GM18526 (cell line): ENCODE data around the gene ESPNL.

Experiments used
- POLR2A ChIP-seq: IDR thresholded peaks from 3 replicates; pipeline ENCODE4 v1.6.1; 2011; ENCODE audit not compliant: insufficient read length; ENCODE audit errors: extremely low read depth

Gene ESPNL

DNA sequence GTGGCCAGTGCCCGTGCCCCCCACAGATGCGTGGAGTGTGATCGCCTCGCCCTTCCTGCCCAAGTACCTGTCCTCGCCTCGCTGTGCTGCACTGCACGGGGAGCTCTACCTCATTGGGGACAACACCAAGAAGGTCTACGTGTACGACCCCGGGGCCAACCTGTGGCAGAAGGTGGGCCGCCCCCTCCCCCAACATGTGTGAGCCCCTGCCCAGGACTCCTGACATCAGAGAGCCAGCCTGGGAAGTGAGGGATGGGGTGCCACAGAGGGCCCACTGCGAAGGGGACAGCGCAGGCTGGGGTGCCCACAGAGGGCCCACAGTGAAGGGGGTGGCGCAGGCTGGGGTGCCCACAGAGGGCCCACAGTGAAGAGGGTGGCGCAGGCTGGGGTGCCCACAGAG is 48.8 kb downstream of the ESPNL start:
- TF ChIP-seq POLR2A, result no peak

DNA sequence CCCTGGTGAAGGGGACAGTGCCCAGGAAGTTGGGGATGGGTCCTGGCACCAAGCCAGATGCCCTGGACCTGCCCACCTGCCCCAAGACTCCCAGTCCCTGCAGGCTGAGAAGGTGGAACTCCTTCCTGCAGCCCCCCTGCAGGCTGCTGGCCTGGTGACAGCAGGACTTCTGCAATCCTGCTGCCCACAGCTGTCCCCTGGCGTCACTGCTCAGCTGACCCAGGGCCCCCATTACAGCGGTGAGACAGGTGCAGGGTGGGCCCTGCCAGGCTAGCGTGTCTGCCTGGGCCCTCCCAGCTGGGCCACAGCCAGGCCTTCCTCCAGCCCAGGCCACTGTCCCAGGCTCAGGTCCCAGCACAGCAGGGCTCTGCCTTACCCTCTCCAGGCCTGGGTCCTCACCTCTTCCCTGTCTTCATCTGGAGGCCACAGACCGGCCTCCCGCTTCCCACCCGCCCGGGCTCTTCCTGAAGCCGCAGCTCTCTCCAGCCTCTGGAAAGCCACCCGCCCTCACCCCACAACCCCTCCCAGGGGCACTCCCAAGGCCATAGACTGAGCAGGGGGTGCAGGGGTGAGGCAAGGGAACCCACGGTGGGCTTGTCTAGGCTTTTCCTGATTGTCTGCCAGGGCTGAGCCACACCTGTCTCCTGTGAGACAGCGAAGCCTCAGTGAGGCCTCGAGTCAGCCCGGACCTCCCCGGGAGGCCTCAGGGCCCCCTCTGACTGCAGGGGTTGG is 49.9 kb downstream of the ESPNL start:
- TF ChIP-seq POLR2A, result no peak

DNA sequence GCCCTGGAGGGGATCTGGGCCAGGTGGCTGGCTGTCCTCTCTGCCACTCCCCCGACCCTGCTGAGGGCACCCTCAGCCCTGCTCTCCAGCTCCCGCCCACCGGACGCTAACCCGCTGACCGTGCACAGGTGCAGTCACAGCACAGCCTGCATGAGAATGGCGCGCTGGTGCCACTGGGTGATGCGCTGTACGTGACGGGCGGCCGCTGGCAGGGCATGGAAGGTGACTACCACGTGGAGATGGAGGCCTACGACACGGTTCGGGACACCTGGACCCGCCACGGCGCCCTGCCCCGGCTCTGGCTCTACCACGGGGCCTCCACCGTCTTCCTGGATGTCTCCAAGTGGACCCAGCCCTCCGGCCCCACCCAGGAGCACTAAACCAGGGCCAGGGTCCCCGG is 50.5 kb downstream of the ESPNL start:
- TF ChIP-seq POLR2A, result no peak

DNA sequence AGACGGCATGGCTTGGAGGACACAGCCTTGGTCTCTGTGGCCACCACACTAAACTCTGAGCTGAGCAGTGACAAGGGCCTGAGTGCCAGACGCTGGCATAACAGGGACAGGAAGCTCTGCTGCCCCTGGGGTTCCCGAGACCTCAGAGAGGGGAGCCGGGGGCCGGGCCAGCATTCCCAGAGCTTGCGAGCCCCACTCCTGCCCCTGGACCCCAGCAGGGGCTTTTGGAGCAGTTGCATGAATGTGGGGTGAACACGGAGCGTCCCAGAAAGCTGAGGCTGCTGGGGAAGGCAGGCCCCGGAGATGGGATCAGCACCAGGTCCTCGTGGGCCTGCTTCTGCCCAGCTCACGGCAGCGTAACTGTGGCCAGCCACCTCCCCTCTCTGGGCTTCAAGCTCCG is 51.1 kb downstream of the ESPNL start:
- TF ChIP-seq POLR2A, result no peak

DNA sequence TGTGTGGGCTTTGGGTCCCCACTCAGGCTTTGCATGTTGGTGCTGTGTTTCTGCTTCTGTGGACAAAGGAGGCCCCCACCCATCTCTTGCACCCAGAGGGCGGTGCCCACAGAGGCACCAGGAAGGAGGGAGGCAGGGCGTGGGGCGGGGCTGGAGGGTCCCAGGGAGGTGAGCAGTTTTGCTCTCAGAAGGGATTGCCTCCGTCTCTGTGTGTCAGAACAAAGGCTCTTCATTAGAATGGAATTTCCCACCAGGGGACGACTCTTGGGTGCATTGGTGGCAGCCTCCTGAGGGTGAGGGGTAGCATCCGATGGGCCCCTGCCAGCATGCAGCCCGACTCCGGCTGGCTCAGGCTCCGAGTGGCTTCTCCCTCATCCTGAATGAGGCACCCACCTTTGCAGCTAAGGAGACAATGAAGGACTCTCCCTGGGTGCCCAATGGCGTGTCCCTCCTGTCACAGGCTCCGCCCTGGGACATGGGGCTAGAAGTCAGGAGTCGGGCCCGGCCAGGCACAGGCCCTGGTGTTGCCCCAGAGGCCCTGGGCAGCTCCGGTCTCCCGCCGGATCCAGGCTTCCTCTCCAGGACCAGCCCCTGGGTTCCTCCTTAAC is 51.6 kb downstream of the ESPNL start:
- no peak for TF ChIP-seq POLR2A

DNA sequence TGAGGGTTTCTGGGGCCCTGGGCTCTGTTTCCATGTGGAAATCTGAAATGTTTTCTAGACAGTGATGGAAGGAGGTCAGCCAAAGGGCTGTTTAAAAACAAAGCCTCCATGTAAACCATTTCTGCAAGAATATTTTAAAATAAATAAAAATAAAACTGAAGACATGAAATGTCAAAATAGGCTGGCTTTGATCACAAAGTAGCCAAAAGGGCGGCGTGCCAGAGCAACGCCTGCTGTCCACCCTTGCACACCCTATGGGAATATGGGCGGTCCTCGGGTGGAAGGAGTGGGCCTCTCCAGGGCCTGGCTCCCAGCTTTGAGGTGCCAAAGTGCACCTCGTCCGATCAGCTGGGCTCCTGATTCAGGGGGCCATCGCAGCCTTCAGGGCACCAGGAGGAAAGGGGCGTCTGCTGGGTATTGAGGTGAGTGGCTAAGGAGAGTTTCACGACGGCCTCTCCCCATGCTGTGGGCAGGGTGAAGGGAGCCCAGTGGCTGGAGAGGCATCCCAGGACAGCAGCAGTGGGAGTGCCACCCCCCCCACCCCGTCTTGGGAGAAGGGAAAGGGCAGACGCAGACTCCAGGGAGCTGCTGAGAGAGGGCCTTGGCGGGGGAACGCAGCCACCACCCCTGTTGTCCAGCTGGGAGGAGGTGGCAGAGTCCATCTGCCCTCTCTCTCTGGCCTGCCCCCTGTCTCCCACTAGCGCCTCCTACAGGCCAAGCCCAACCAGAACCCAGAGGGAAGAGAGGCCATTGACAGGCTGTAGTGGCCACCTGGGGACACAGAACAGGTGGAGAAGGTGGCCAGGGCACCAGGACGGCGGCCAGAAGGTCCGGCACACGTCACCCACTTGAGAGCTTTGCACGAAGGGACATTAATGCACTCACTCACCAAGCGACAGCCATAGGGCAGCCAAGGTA is 52.9 kb downstream of the ESPNL start:
- no peak for TF ChIP-seq POLR2A

DNA sequence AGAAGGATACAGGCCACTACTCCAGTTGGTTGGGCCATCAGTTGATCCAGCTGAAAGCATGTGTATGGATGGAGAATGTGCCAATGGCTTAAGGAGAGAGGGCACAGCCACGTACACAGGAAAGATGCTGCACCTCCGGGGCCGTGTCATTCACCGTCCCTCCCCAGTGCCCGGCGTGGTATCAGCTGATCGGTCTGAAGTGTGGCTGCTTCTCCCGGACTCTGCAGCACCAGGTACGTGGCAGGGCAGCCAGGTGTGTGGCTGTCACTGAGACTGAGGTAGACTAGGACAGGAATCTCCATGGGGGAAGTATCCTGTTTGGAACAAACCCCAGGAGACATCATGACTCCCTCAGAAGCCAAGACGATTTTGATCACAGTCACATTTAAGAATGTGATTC is 54.4 kb downstream of the ESPNL start:
- no peak for TF ChIP-seq POLR2A

DNA sequence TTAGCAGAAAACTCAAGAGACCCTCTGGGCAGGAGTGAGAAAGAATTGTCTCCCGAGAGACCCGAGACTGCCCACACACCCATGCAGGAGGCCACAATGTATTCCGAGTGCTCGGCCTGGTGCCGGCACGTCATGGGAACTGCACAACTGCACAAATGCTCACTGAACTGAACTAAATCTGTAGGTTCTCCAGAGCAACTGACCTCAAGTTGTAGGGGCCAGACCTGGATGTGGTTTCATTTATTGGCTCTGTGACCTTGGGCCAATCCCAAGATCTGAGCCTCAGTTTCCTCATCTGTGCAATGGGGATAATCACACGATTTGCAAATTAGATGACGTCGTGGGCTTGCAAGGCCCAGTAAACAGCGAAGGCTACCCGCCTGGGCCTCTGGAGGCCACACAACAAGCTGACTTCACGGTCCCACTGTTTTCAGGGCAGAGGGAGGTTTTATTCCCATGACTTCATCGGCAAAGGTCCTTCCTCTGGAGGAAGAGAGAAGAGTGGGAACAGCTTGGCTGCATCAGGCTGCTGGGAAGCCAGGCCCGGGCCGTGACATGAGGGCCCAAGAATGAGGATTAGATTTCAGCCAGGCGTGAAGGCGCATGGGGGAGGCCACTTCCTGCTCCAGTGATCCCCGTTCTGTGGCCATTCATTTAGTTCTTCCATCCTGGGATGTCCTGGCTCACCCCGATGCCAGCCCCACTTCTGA is 55.1 kb downstream of the ESPNL start:
- no peak for TF ChIP-seq POLR2A

DNA sequence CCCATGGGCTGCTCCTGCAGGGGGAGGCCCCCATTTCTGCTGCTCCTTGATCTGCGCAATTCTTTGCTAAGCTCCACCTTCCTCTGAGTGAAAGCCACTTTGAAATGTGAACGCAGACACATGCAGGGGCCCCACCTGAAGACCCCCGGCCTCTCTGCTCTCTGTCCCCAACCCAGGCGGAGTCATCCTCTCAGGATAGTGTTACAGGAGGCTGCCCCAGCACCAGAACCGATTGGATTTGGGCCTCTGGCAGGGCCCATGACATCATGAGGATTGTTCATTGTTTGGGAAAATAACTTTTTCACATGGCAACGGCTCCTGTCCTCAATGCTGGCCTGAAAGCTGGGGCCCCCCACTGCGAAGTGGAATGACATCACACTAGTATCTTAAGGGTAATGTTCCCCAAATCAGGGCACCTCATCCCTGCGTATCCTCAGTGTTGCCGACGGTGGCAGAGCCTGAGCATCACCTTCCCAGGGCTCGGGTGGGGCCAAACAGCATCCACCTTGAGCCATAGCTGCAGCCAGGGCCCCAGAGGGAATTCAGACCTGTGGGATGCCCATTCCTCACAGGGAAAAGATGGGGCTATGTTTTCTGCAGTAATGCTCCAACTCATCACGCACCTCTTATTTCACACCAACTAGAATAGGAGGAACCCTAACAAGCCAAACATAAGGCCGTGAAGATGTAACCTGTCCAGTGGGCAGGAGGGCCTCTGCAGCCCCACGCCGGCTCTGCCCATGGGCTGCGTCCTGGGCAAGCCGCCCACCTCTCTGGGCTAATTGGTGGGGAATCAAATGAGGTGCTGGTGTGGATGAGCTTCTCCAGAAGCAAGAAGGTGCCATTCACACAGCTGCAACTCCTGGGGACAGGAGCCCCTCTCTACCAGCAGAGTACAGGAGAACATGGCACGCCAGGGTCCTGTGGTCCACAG is 55.9 kb downstream of the ESPNL start:
- no peak for TF ChIP-seq POLR2A

DNA sequence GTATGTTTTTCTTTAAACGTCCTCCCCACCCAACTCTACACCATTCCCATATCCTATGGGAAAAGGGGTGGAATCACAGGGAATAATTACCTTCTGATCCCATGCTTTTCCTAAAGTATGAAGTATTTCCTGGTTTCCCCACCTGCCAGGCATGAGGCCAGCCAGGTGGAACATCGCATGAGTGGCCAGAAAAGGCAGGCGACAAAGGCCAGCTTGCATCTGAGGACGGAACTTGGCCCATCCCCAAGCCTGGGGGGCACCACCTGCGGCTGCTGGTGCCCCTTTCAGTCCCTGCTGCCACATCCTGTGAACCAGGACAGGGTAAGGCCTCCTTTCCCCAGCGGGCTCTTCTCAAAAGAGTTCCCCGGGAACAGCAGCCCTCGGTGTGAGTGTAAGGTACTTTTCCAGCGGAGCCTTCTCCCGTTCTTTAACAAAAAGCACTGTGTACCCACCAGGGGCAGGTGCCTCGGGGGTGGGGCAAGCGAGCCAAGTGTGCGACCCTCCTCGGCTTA is 57.4 kb downstream of the ESPNL start:
- no peak for TF ChIP-seq POLR2A

DNA sequence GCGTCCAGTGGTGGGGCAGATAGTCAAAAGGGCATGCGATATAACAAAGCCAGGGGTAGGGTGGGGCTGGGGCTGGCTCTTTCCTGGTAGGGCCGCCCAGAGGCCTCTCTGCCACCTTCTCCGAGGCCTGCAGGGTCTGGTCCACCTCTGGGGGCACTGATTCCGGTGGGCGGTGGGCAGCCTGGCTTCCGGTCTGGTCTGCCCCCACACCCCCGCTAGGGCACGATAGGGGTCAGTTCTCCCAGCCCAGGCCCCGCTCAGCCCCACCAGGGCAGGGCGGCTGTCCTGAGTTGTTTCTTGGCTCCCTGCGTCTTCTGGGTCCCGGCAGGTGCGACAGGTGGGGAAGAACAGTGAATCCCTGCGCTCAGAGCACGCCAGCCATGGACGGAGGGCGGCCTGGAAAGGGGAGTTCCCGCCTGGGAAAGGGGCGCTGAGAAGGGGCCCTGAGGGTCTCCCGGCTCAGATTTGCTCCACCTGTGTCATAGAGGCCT is 57.9 kb downstream of the ESPNL start:
- no peak for TF ChIP-seq POLR2A

DNA sequence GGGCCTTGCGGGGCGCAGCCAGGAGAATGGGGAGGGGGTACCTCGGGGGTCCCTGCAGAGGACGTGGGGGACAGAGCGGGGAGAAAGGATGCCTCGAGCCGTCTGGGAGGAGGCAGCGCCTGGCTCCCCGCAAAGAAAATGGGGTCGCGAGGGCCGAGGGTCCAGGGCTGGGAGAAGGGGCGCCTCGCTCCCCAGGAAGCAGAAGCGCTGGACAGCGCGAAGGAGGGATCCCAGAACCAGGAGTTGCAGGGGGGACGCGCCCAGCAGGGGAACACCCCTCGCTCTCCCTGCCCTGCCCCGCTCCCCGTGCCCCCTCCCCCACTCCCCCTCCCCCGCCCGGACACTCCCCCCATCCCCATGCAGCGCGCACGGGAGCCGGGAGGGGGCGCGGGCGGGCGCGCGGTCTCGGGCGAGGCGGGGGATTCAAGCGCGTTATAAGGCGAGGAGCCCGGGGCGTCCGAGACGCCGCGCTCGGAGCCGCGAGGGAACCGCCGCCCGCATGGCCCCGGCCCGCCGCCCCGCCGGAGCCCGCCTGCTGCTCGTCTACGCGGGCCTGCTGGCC is 58.5 kb downstream of the ESPNL start, which contains the start of gene ERFE:
ERFE (plus strand) TSS at position 462 of the 562 bp plus-strand sequence; CDS start at position 500, 38 bp downstream.
- TF ChIP-seq POLR2A, result no peak

DNA sequence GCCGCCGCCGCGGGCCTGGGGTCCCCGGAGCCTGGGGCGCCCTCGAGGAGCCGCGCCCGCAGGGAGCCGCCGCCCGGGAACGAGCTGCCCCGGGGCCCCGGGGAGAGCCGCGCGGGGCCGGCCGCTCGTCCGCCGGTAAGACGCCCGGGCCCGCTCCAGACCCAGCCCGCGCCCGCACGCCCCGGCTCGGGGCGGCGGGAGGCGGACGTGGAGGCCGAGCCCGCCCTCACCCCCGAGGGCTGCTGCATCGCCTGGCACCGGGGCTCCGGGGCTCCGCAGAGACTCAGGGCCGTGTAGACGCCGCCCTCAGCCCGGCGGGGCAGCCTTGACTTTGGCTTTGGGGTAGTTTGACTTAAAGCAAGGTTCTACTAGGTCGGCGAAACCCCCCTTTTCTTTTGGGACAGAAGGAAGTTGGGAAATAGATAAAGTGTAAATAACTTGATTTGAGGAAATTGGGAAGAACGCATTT is 59.0 kb downstream of the ESPNL start:
- no peak for TF ChIP-seq POLR2A

DNA sequence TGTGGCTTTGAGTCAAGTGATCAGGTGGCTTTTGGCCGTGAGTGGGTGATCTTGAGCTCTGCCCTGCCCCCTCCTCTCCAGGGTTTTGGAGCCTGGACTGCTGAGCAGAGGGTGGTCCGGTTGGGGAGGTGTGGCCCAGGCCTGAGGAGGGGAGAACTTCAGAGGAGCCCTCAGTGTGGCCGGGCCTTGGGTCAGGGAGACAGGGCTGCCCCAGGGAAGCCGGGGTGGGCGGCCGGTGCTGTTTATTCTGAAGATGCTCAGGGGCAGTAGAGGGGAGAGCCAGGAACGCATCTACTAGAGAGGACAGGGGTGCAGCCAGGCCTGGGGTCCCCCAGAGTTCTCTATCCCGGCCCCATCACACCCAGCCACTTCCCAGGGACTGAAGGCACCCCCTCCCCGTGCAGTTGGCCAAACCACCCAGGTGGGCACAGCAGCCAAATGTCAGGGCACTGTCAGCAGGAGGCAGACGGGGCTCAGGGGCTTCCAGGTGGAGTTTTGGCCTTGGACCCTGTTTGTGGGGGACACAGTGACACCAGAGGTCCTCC is 59.6 kb downstream of the ESPNL start:
- TF ChIP-seq POLR2A, result no peak
